GM19452 (cell line): ENCODE results near the gene GPR18.
"Not testable (repeated sequence)": the region's sequence is repeated elsewhere in the genome, so short reads cannot be mapped to it uniquely, and the experiment has no call there.

ENCODE experiments used
- ATAC-seq: cut with Tn5 transposase; IDR thresholded peaks from one replicate; pipeline ENCODE4 v1.9.1; 2021; ENCODE audit not compliant: unreplicated experiment

The GPR18 gene

GRCh38 chr13:99268822-99269221 lies 10.6 kb upstream of the GPR18 start:
- ATAC-seq, result no peak

GRCh38 chr13:99267927-99268326 lies 9.7 kb upstream of the GPR18 start:
- no peak for ATAC-seq

GRCh38 chr13:99266827-99267226 lies 8.6 kb upstream of the GPR18 start:
- ATAC-seq, result no peak

- ATAC-seq, result no peak
Observed at GRCh38 chr13:99265821-99266426, 7.7 kb upstream of the GPR18 start.

GRCh38 chr13:99265162-99265800 lies 7.1 kb upstream of the GPR18 start:
- ATAC-seq, result no peak

GRCh38 chr13:99264051-99264450 lies 5.9 kb upstream of the GPR18 start:
- ATAC-seq, result no peak

GRCh38 chr13:99263126-99263785 lies 5.1 kb upstream of the GPR18 start:
- ATAC-seq, result no peak

- no peak for ATAC-seq
Observed at GRCh38 chr13:99261059-99261458, 2.9 kb upstream of the GPR18 start.

GRCh38 chr13:99260216-99260615 lies 2.0 kb upstream of the GPR18 start:
- no peak for ATAC-seq

- ATAC-seq, result peak; percentile 64
Observed at GRCh38 chr13:99258946-99259345, 767 bp upstream of the GPR18 start.

- ATAC-seq, result no peak
Observed at GRCh38 chr13:99257291-99257690, 888 bp downstream of the GPR18 start.

GRCh38 chr13:99256709-99257108 lies 1.5 kb downstream of the GPR18 start:
- ATAC-seq, result no peak

- ATAC-seq, result no peak
Observed at GRCh38 chr13:99256283-99256682, 1.9 kb downstream of the GPR18 start.

GRCh38 chr13:99255271-99255670 lies 2.9 kb downstream of the GPR18 start:
- no peak for ATAC-seq

GRCh38 chr13:99254830-99255229 lies 3.3 kb downstream of the GPR18 start:
- ATAC-seq, result no peak

GRCh38 chr13:99251921-99252320 lies 6.3 kb downstream of the GPR18 start:
- no peak for ATAC-seq

- no peak for ATAC-seq
Observed at GRCh38 chr13:99250982-99251825, 7.0 kb downstream of the GPR18 start.

- ATAC-seq, result not testable (repeated sequence)
Observed at GRCh38 chr13:99249606-99250005, 8.6 kb downstream of the GPR18 start.

GRCh38 chr13:99249178-99249577 lies 9.0 kb downstream of the GPR18 start:
- ATAC-seq, result not testable (repeated sequence)

- ATAC-seq, result no peak
Observed at GRCh38 chr13:99246100-99246499, 12.1 kb downstream of the GPR18 start.

- ATAC-seq, result peak; percentile 68
Observed at GRCh38 chr13:99237981-99238662, 20.1 kb downstream of the GPR18 start.
